Large intestine (tissue), 3 donors: ENCODE results near the gene OR9Q1. TPM values are rescaled to one million over a fixed set of nuclear protein-coding genes. Genes with fewer than 3 reads are reported as not detected.

Source experiments
- DNase-seq, 2 donors: peaks; one replicate each; pipeline versions ENCODE4 v3.0.0 to v3.0.0-alpha.2; 2013
- H3K27ac ChIP-seq: one replicate; pipeline ENCODE4 v1.5.1; 2013; ENCODE audit warnings: low read length
- H3K27me3 ChIP-seq: 2 replicates; pipeline ENCODE4 v1.6.1; 2013; ENCODE audit warnings: low read length; ENCODE audit not compliant: control insufficient read depth, insufficient read depth
- H3K36me3 ChIP-seq: 2 replicates; pipeline ENCODE4 v1.6.1; 2013; ENCODE audit warnings: low read length; ENCODE audit not compliant: control insufficient read depth, insufficient read depth
- H3K4me1 ChIP-seq: one replicate; pipeline ENCODE4 v1.6.1; 2013; ENCODE audit warnings: low read length; ENCODE audit not compliant: control insufficient read depth, insufficient read depth
- H3K4me3 ChIP-seq: one replicate; pipeline ENCODE4 v1.5.1; 2013; ENCODE audit warnings: low read length
- H3K9me3 ChIP-seq: one replicate; pipeline ENCODE4 v1.6.1; 2013; ENCODE audit warnings: mild to moderate bottlenecking, low read depth, low read length, moderate library complexity; ENCODE audit not compliant: control insufficient read depth
- WGBS: methylation state at CpG from one replicate; pipeline ENCODE4 v1.1.5; 2013; ENCODE audit warnings: low lambda C conversion rate; ENCODE audit not compliant: insufficient coverage; 5-methylcytosine and 5-hydroxymethylcytosine counted together
- polyA plus RNA-seq: library from polyadenylated mRNA; unstranded; fragments of 120-200 nt; gene quantifications from one replicate; pipeline ENCODE4 v1.2.1, GENCODE V29; 2013

The OR9Q1 gene
- polyA plus RNA-seq, 1 donor, result not detected

DNA sequence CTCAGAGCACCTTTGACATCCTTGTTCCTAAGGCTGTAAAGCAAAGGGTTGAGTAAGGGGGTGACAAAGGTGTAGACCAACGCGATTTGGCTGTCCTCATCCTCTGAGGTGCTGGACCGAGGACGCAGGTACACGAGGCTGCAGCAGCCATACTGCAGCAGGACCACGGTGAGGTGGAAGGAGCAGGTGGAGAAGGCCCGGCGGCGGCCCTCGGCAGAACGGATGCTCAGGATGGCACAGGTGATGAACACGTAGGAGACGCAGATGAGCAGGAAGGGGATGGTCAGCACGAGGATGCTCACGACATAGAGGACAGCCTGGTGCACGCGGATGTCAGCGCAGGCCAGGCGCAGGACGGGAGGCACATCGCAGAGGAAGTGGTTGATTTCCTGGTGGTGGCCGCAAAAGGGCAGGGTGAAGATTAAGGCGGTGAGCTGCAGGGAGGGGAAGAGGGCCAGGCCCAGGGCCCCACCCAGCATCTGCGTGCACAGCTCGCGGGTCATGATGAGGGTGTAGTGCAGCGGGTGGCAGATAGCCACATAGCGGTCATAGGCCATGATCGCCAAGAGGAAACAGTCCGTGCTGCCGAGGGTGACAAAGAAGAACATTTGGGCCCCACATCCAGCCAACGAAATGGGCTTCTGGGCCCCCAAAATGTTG lies 204.4 kb downstream of the OR9Q1 start:
- no peak overlapping the region for H3K27ac ChIP-seq
- no peaks in the 10 kb centered on the region for H3K4me1 ChIP-seq
- H3K4me3 ChIP-seq, result no peak overlapping the region
- no peak for DNase-seq
- peaks cover 4% of the 10 kb centered on the region for H3K9me3 ChIP-seq
- no peaks in the 10 kb centered on the region for H3K36me3 ChIP-seq
- 80% methylated on average over 2 of the region's 32 CpGs for WGBS
- no peaks in the 10 kb centered on the region for H3K27me3 ChIP-seq

Other genes starting within 250 kb of the OR9Q1 start
- gene OR6Q1, start 7.1 kb downstream of the OR9Q1 start, polyA plus RNA-seq, result not detected
- gene OR9I1, start 101.6 kb downstream of the OR9Q1 start, polyA plus RNA-seq, result not detected
- gene OR9Q2, start 165.2 kb downstream of the OR9Q1 start, polyA plus RNA-seq, result not detected
- not detected for gene OR1S2, start 180.3 kb downstream of the OR9Q1 start, polyA plus RNA-seq
- gene OR1S1, start 188.8 kb downstream of the OR9Q1 start, polyA plus RNA-seq, result not detected
- gene OR10Q1, start 205.0 kb downstream of the OR9Q1 start, polyA plus RNA-seq, result not detected
- not detected for gene OR10W1, start 244.4 kb downstream of the OR9Q1 start, polyA plus RNA-seq